Fibroblast of the conjunctiva (primary cell): ENCODE data around the gene TRPC4AP.

ENCODE experiments used
- DNase-seq: peaks from one replicate; pipeline ENCODE4 v3.0.0-alpha.2; 2010; ENCODE audit warnings: low read depth

Gene TRPC4AP

DNA sequence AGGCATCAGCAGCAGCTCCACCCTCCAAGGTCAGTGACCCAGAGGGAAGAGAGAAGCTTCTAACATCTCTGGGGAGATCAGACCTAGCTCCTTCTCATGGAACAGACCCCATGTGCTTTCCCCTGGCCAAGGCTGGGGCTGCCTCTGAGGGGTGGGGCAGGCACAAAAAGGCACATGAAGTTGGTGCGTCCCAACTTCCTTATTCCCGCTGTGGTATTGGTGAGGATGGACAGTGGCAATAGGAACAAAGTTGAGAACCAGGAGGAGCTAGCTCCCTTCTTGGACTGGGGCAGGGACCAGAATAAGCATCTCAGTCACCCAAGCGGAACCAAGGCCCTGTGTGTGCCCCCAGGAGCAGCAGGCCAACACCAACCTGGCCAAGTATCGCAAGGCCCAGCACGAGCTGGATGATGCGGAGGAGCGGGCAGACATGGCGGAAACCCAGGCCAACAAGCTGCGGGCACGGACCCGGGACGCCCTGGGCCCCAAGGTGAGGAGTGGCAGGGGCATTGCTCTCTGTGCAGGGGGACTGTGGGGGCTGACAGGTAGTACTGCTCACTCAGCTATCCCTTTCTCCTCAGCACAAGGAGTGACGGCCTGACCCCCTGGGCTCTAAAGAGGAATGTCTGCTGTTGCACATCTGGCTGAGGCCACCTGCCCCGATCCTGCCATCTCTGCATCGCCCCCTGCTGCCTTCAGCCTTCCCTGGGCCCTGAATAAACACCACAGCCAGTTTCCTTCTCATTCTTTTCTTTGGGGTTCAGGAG, 90.8 kb downstream of the TRPC4AP start:
- no peak for DNase-seq

- no peak for DNase-seq
Measured at GRCh38 chr20:35000922-35001595, 91.5 kb downstream of the TRPC4AP start.

- no peak for DNase-seq
Measured at GRCh38 chr20:35000311-35000921, 92.2 kb downstream of the TRPC4AP start.

DNA sequence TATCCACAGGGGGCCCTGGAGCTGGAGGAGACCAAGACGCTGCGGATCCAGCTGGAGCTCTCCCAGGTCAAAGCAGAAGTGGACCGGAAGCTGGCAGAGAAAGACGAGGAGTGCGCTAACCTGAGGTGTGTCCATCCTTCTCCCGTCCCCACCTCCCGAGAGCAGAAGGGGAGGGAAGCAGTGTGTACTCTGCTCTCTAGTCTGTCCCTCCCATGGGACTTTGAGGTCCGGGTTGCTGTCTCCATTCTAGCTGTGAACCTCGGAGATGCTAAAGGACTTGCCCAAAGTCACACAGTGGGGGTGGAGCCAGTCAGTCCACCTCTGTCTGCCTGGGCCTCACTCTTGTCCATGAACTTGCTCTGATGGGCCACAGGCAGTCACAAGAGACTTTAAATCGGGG, 92.8 kb downstream of the TRPC4AP start:
- no peak for DNase-seq

DNA sequence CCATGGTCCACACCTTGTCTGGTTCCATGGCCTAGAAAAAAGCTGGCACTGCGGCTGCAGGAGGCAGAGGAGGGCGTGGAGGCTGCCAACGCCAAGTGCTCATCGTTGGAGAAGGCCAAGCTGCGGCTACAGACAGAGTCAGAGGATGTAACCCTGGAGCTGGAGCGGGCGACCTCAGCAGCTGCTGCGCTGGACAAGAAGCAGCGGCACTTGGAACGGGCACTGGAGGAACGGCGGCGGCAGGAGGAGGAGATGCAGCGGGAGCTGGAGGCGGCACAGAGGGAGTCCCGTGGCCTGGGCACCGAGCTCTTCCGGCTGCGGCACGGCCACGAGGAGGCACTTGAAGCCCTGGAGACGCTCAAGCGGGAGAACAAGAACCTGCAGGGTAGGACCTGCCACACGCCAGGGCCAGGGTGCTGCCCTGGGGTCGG, 93.6 kb downstream of the TRPC4AP start:
- no peak for DNase-seq

DNA sequence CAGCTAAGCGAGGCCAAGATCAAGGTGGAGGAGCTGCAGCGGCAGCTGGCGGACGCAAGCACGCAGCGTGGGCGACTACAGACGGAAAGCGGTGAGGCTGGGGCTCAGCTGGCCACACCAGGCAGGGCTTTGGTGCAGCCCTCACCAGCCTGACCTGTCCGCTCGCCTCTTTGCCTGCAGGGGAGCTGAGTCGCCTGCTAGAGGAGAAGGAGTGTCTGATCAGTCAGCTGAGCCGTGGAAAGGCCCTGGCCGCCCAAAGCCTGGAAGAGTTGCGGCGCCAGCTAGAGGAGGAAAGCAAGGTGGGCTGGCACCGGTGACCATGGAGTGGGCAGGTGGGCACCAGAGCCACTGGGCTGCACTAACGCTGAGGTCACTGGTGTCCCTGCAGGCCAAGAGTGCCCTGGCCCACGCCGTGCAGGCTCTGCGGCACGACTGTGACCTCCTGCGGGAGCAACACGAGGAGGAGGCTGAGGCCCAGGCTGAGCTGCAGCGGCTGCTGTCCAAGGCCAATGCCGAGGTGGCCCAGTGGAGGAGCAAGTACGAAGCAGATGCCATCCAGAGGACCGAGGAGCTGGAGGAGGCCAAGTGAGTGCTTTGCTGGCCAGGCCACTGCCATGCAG, 94.2 kb downstream of the TRPC4AP start:
- DNase-seq: no peak

- no peak for DNase-seq
Measured at GRCh38 chr20:34997774-34998173, 94.8 kb downstream of the TRPC4AP start.

- no peak for DNase-seq
Measured at GRCh38 chr20:34997131-34997561, 95.5 kb downstream of the TRPC4AP start.

DNA sequence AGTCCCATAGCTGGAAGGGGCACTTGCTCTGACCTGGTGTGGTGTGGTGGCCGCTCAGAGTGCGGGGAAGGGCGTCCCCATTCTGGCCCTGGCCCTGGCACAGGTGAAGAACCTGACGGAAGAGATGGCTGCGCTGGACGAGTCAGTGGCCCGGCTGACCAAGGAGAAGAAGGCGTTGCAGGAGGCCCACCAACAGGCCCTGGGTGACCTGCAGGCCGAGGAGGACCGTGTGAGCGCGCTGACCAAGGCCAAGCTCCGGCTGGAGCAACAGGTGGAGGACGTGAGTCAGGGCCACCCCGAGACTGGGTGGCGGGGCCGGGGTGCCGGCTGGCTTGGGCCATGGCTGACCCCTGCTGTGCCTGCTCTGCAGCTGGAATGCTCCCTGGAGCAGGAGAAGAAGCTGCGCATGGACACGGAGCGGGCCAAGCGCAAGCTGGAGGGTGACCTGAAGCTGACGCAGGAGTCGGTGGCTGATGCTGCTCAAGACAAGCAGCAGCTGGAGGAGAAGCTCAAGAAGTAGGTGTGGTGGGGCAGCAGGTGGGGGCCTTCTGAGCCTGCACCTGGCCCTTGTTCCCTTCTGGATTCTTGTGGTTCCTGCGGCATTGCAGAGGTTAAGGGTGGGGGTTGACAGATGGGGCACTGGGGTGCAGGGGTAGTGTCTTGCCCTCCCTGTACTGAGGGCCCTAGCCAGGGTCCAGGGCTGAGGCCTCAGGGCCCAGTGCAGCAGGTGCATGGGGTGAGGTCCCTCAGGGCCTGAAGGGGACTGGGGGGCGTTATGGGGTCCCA, 96.2 kb downstream of the TRPC4AP start:
- DNase-seq: no peak

GRCh38 chr20:34995696-34996095, 96.9 kb downstream of the TRPC4AP start:
- no peak for DNase-seq

DNA sequence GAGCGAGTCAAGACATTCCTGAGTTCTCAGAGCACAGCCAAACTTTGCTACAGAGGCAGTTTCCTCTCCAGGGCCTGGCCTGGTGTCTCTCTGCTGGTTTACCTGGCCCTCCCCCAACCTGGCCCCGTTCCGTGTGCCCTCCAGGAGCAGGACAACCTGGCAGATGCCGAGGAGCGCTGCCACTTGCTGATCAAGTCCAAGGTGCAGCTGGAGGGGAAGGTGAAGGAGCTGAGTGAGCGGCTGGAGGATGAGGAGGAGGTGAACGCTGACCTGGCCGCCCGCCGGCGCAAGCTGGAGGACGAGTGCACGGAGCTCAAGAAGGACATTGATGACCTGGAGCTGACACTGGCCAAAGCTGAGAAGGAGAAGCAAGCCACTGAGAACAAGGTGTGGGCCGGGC, 97.4 kb downstream of the TRPC4AP start:
- DNase-seq: no peak

DNA sequence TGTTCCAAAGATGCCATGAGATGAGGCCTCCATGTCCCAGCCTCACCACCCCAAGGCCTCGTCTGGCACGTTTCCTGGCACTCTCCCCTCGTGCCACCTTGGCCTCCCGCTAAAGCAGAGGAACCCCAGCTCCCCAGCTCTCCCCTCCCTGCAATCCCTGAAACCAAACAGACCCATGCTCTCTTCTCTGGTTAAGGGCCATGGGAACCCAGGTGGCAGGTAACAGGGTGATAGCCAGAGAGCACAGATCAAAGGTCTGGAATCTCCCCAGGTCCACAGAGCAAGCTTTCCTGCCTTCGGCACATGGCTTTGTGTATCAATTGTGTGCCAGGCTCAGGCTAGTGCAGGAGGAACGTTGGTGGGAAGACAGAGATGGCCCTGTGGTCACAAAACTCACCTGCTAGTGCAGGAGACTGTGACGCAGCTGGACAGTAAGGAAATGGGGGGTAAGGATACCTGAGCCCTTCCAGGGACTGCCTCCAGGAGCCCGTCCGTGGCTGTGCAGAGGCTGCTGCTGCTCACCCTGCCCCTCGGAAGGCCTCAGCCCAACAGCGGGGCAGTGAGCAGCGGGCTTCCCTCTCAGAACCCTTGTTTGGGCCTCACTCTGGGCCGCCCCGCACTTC, 98.0 kb downstream of the TRPC4AP start:
- no peak for DNase-seq

DNA sequence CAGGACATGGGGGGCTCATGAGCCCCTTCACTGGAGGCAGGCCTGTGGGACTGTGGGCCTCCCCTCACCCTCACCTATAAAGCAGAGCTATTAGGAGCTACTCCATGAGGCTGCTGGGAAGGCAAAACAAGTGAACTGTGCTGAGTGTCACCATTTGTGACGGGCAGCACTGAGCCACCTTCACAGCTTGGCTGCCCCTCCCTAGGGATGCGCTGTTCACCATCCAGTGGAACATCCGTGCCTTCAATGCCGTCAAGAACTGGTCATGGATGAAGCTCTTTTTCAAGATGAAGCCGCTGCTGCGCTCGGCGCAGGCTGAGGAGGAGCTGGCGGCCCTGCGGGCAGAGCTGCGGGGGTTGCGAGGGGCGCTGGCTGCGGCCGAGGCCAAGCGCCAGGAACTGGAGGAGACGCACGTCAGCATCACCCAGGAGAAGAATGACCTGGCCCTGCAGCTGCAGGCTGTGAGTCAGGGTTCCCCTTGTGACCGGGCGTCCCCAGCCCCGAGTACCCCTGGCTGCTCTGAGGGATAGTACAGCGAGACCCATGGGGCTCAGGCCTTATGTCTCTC, 98.6 kb downstream of the TRPC4AP start:
- DNase-seq: no peak

DNA sequence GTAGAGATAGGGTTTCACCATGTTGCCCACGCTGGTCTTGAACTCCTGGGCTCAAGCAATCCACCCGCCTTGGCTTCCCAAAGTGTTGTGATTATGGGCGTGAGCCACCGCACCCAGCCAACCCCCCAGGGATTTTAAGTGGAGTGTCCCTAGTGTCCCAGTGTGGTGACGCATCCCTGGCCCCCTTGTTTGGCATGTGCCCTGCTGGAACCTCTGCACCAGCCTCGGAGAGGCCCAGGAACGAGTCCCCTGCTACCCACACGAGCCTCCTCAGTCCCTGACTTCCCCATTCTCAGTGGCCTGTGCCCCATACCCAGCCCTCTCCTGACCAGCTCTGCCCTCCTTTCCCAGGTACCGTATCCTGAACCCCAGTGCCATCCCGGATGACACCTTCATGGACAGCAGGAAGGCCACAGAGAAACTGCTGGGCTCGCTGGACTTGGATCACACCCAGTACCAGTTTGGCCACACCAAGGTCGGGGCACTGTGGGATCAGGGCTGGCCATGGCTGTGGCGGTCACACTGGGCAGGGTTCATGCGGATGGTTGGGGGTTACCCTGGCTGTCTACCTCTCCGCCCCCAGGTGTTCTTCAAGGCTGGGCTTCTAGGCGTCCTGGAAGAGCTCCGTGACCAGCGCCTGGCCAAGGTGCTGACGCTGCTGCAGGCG, 99.7 kb downstream of the TRPC4AP start:
- no peak for DNase-seq

GRCh38 chr20:34990661-34991214, 101.9 kb downstream of the TRPC4AP start:
- no peak for DNase-seq

GRCh38 chr20:34990231-34990630, 102.4 kb downstream of the TRPC4AP start:
- DNase-seq: no peak

GRCh38 chr20:34989670-34990069, 102.9 kb downstream of the TRPC4AP start:
- no peak for DNase-seq

- no peak for DNase-seq
Measured at GRCh38 chr20:34989118-34989517, 103.5 kb downstream of the TRPC4AP start.

GRCh38 chr20:34988191-34988540, 104.4 kb downstream of the TRPC4AP start:
- no peak for DNase-seq
